HG02938 (cell line): ENCODE measurements around the gene ENO2.
"Not testable (repeated sequence)": the region's sequence is repeated elsewhere in the genome, so short reads cannot be mapped to it uniquely, and the experiment has no call there.

ENCODE experiments used
- ATAC-seq: cut with Tn5 transposase; IDR thresholded peaks from one replicate; pipeline ENCODE4 v1.9.1; 2021; ENCODE audit warnings: mild to moderate bottlenecking, moderate library complexity; ENCODE audit not compliant: unreplicated experiment

Gene ENO2

GRCh38 chr12:6886206-6886999 is 28.0 kb upstream of the ENO2 start:
- ATAC-seq, result not testable (repeated sequence)

- no peak for ATAC-seq
Observed at GRCh38 chr12:6887460-6887859, 26.9 kb upstream of the ENO2 start.

- ATAC-seq, result no peak
Observed at GRCh38 chr12:6888360-6888759, 26.0 kb upstream of the ENO2 start.

- not testable (repeated sequence) for ATAC-seq
Observed at GRCh38 chr12:6888794-6889193, 25.6 kb upstream of the ENO2 start.

- ATAC-seq, result not testable (repeated sequence)
Observed at GRCh38 chr12:6889775-6890573, 24.4 kb upstream of the ENO2 start.

GRCh38 chr12:6890789-6891645 is 23.4 kb upstream of the ENO2 start:
- peak; percentile 87 for ATAC-seq

- ATAC-seq, result no peak
Observed at GRCh38 chr12:6891646-6892001, 22.8 kb upstream of the ENO2 start.

GRCh38 chr12:6892683-6893082 is 21.7 kb upstream of the ENO2 start:
- not testable (repeated sequence) for ATAC-seq

- no peak for ATAC-seq
Observed at GRCh38 chr12:6894321-6894720, 20.1 kb upstream of the ENO2 start.

GRCh38 chr12:6896846-6897435 is 17.4 kb upstream of the ENO2 start:
- ATAC-seq, result no peak

GRCh38 chr12:6899427-6899826 is 15.0 kb upstream of the ENO2 start:
- no peak for ATAC-seq

GRCh38 chr12:6899837-6900519 is 14.4 kb upstream of the ENO2 start:
- no peak for ATAC-seq

GRCh38 chr12:6902448-6902847 is 11.9 kb upstream of the ENO2 start:
- no peak for ATAC-seq

- ATAC-seq, result no peak
Observed at GRCh38 chr12:6903722-6904121, 10.7 kb upstream of the ENO2 start.

- ATAC-seq, result peak; percentile 91
Observed at GRCh38 chr12:6904280-6905276, 9.8 kb upstream of the ENO2 start, which contains the start of gene LRRC23. TSS of gene LRRC23 (plus strand) at chr12:6904822. CDS start at chr12:6905634, 812 bp downstream.

GRCh38 chr12:6905414-6906040 is 8.9 kb upstream of the ENO2 start:
- no peak for ATAC-seq

GRCh38 chr12:6908141-6908540 is 6.2 kb upstream of the ENO2 start:
- not testable (repeated sequence) for ATAC-seq

GRCh38 chr12:6909421-6910145 is 4.8 kb upstream of the ENO2 start:
- no peak for ATAC-seq
